Measurements from ENCODE around the gene BCO1. TPM values are rescaled to one million over a fixed set of nuclear protein-coding genes. Genes with fewer than 3 reads are reported as not detected.

The BCO1 gene
- total RNA-seq: under 0.01 TPM in 1 of 2 replicates, not detected in the other

GRCh38 chr16:81238296-81239011 is at the start of gene BCO1:
Gene BCO1 (plus strand): TSS chr16:81238689. CDS start chr16:81238909, 220 bp downstream.

GRCh38 chr16:81314603-81315270 is 76.2 kb downstream of the BCO1 start, which contains the start of gene GAN:
Gene GAN (plus strand): TSS chr16:81314962. CDS start chr16:81315114, 152 bp downstream.

Other genes with a start within 250 kb of the BCO1 start
- gene CMC2, start 231.8 kb upstream of the BCO1 start, total RNA-seq: 70.8 and 76.7 TPM in 2 replicates
- 62.9 and 63.0 TPM in 2 replicates for gene CENPN, start 231.5 kb upstream of the BCO1 start, total RNA-seq
- 23.1 and 31.3 TPM in 2 replicates for gene ATMIN, start 202.8 kb upstream of the BCO1 start, total RNA-seq
- 0.32 and 0.46 TPM in 2 replicates for gene C16orf46, start 161.5 kb upstream of the BCO1 start, total RNA-seq
- 12.5 and 15.9 TPM in 2 replicates for gene GCSH, start 142.3 kb upstream of the BCO1 start, total RNA-seq
- gene GAN, start 76.3 kb downstream of the BCO1 start, total RNA-seq: 7.1 TPM in 2 replicates
- 18.1 and 18.5 TPM in 2 replicates for gene CMIP, start 206.1 kb downstream of the BCO1 start, total RNA-seq

Data from epithelial cell of umbilical artery (primary cell).